ENCODE measurements around the gene GSTO1. TPM values are rescaled to one million over a fixed set of nuclear protein-coding genes. Genes with fewer than 3 reads are reported as not detected.

GSTO1 gene
- total and polyA plus RNA-seq, 9 of the 15 experiments (the other 6 are each of a cell fraction or from before 2014, with no cell fraction given) = 136 to 592 (median 237) TPM

- CTCF ChIA-PET (ENCODE audit: low intra/inter-chr PET ratio) = no interaction called here
- Histone ChIP-seq H3K4me2 (ENCODE audit: insufficient read depth, low read length) (no peak overlapping the region), H2AFZ (ENCODE audit: low read depth, low read length) (no peak overlapping the region), H3K36me3 (ENCODE audit: control insufficient read depth, insufficient read depth, low read length) (no peaks in the 10 kb centered on the region), H3K9me1 (ENCODE audit: control insufficient read depth, insufficient read depth, low read length) (no peaks in the 10 kb centered on the region), H3K4me1 (replicated peaks in 1 of 2; ENCODE audit: control insufficient read depth in 2 of 2, insufficient read depth in 2 of 2, low read length in 2 of 2) (no peaks in the 10 kb centered on the region), H3K4me3 (no peak overlapping the region), H3K27ac (ENCODE audit: extremely low read depth, low read depth, low read length) (no peak overlapping the region), H3K79me2 (ENCODE audit: control insufficient read depth, insufficient read depth, low read length) (no peaks in the 10 kb centered on the region), H3K9me3 (replicated peaks; ENCODE audit: control insufficient read depth, insufficient read depth, low read depth, low read length) (no peaks in the 10 kb centered on the region), H3K9ac (ENCODE audit: insufficient read depth in 1 of 2, low read depth in 2 of 2, low read length in 2 of 2) (no peak overlapping the region), H3K27me3 (ENCODE audit: control insufficient read depth in 2 of 2, insufficient read depth in 2 of 2, low read length in 2 of 2) (no peaks in the 10 kb centered on the region), H4K20me1 (replicated peaks; ENCODE audit: control insufficient read depth, insufficient read depth, low read length) (no peaks in the 10 kb centered on the region)
- no TSS peak for BruUV-seq (replicated peaks)
- ATAC-seq (no peak), FAIRE-seq (no peak), DNase-seq (ENCODE audit: extremely low read depth in 1 of 4, low spot score in 3 of 4) (no peak)
- POLR2A ChIA-PET = no interaction called here
- in situ Hi-C loops (cut with MboI) = no loop called here
- intact Hi-C loops (cut with micrococcal nuclease) = no loop called here
- TF ChIP-seq ZNF780A (CRISPR knock-in tag; IDR thresholded peaks at IDR 0.05) (no peak), BCOR (IDR thresholded peaks at IDR 0.05) (0 out of 2 replicates have a peak, but pooled peaks have one; percentile 65), ZC3H8 (IDR thresholded peaks at IDR 0.05) (no peak), CBX3 (IDR thresholded peaks at IDR 0.05; ENCODE audit: borderline replicate concordance in 1 of 2, low read length in 2 of 2) (no peak), KDM2B (CRISPR knock-in tag; IDR thresholded peaks at IDR 0.05) (no peak), RBFOX2 (IDR thresholded peaks at IDR 0.05; ENCODE audit: low read depth, low read length) (no peak), HNRNPK (IDR thresholded peaks at IDR 0.05; ENCODE audit: low read depth, low read length, poor library complexity, severe bottlenecking) (no peak), ZNF197 (CRISPR knock-in tag; IDR thresholded peaks at IDR 0.05; ENCODE audit: low read depth) (no peak), CUX1 (CRISPR knock-in tag; IDR thresholded peaks at IDR 0.05) (no peak), RUNX1 (IDR thresholded peaks at IDR 0.05; ENCODE audit: low read depth) (no peak), NFRKB (IDR thresholded peaks at IDR 0.05; ENCODE audit: low read depth) (no peak), KLF13 (tag; IDR thresholded peaks at IDR 0.05; ENCODE audit: borderline replicate concordance, low read depth) (no peak), SPI1 (IDR thresholded peaks at IDR 0.05; ENCODE audit: borderline replicate concordance, low read depth, low read length) (no peak), RBM14 (IDR thresholded peaks at IDR 0.05; ENCODE audit: borderline replicate concordance, insufficient read depth, low read depth, low read length) (no peak), ZNF778 (CRISPR knock-in tag; IDR thresholded peaks at IDR 0.05) (no peak), AFF4 (CRISPR knock-in tag; IDR thresholded peaks at IDR 0.05) (no peak), TCF7L2 (IDR thresholded peaks at IDR 0.05; ENCODE audit: low read depth, low read length) (no peak)
Measured at GRCh38 chr10:104223304-104223703, 31.4 kb upstream of the GSTO1 start.
